Measurements from ENCODE around the gene PTPRM.

DNA sequence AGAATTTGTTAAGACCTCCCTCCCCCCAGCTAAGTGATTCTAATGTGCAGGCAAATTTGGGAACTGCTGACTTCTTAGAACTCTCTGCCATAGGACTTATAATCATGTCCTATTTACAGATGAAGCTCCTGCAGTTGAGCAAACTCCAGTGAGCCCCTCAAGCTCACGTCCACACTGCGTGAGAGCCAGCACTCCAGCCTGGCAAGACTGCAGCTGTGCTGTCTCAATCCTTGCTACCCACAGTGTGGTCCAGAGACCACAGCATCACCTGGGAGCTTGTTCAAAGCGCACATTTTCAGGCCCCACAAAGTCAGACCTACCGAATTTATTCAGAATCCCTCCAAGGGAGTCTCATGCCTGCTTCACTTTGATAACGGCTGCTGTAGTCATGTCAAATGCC, 799.0 kb downstream of the PTPRM start:
- TF ChIP-seq, protein P1, sequence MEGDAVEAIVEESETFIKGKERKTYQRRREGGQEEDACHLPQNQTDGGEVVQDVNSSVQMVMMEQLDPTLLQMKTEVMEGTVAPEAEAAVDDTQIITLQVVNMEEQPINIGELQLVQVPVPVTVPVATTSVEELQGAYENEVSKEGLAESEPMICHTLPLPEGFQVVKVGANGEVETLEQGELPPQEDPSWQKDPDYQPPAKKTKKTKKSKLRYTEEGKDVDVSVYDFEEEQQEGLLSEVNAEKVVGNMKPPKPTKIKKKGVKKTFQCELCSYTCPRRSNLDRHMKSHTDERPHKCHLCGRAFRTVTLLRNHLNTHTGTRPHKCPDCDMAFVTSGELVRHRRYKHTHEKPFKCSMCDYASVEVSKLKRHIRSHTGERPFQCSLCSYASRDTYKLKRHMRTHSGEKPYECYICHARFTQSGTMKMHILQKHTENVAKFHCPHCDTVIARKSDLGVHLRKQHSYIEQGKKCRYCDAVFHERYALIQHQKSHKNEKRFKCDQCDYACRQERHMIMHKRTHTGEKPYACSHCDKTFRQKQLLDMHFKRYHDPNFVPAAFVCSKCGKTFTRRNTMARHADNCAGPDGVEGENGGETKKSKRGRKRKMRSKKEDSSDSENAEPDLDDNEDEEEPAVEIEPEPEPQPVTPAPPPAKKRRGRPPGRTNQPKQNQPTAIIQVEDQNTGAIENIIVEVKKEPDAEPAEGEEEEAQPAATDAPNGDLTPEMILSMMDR (IDR thresholded peaks at IDR 0.05) = no peak
- no peak for TF ChIP-seq POLR2A (IDR thresholded peaks at IDR 0.05)
